T-cell (primary cell): Measurements from ENCODE around the gene TRPC4. TPM values are rescaled to one million over a fixed set of nuclear protein-coding genes. Genes with fewer than 3 reads are reported as not detected.
"Not testable (repeated sequence)": the region's sequence is repeated elsewhere in the genome, so short reads cannot be mapped to it uniquely, and the experiment has no call there.

Experiments used
- ATAC-seq, 4 experiments: fragments of 200-7000 bp in 3 of 4; fragments of 150-1000 bp in 1 of 4; cut with Tn5 transposase; replicated peaks in 1 of 4; 1 replicate in 3 of 4; 2 replicates in 1 of 4; pipeline ENCODE4 v1.10.0; 2021; ENCODE audit warnings: moderate library complexity in 3 of 4, mild to moderate bottlenecking in 2 of 4, moderate number of reproducible peaks in 1 of 4
- CTCF ChIA-PET, 2 donors: fragments of 300-600 bp; sonication (Branson Sonifier 250); formaldehyde crosslinking; loops; one replicate each; lab custom pipeline; 2022; ENCODE audit warnings: antibody characterized with exemption in 2 of 2; lab: Charles Lee
- POLR2A ChIA-PET, 2 donors: fragments of 300-600 bp; sonication (Branson Sonifier 250); formaldehyde crosslinking; loops; one replicate each; lab custom pipeline; 2022; ENCODE audit warnings: antibody characterized with exemption in 2 of 2; lab: Charles Lee
- DNase-seq, 35 experiments: peaks; one replicate each; pipeline versions ENCODE4 v3.0.0 to v3.0.0-alpha.2; 2013 to 2023
- H3K27ac ChIP-seq: one replicate; pipeline ENCODE4 v1.5.1; 2013; ENCODE audit warnings: low read length
- H3K27me3 ChIP-seq, 2 experiments: replicated peaks in 1 of 2; 1 replicate in 1 of 2; 2 replicates in 1 of 2; pipeline versions ENCODE4 v1.6.1 to v1.7.0; 2013; ENCODE audit warnings: low read length in 1 of 2, mixed read lengths in 1 of 2; ENCODE audit not compliant: control insufficient read depth in 2 of 2, insufficient read depth in 2 of 2; ENCODE audit errors: extremely low read depth in 1 of 2
- H3K36me3 ChIP-seq, 2 donors: 1 replicate in 1 of 2; 2 replicates in 1 of 2; pipeline versions ENCODE4 v1.6.1 to v1.7.0; 2013; ENCODE audit warnings: low read length in 1 of 2; ENCODE audit not compliant: control insufficient read depth in 2 of 2, insufficient read depth in 1 of 2; ENCODE audit errors: extremely low read depth in 1 of 2
- H3K4me1 ChIP-seq, 2 experiments: 1 replicate in 1 of 2; 2 replicates in 1 of 2; pipeline versions ENCODE4 v1.6.1 to v1.7.0; 2013; ENCODE audit warnings: low read length in 2 of 2, mixed read lengths in 1 of 2; ENCODE audit not compliant: insufficient read depth in 2 of 2, control insufficient read depth in 1 of 2; ENCODE audit errors: extremely low read depth in 1 of 2
- H3K4me3 ChIP-seq, 2 donors: 1 replicate in 1 of 2; 2 replicates in 1 of 2; pipeline versions ENCODE4 v1.5.1 to v1.7.0; 2013; ENCODE audit warnings: mild to moderate bottlenecking in 2 of 2, low read length in 1 of 2, moderate library complexity in 1 of 2; ENCODE audit not compliant: control insufficient read depth in 1 of 2; ENCODE audit errors: extremely low read depth in 1 of 2
- H3K9me3 ChIP-seq: 2 replicates; pipeline ENCODE4 v1.7.0; 2013
- H3K27ac Mint-ChIP-seq, 2 donors: one replicate each; pipeline ENCODE4 v1.8.0; 2020 to 2021; ENCODE audit warnings: mild to moderate bottlenecking in 2 of 2, mixed read lengths in 2 of 2
- H3K27me3 Mint-ChIP-seq, 2 donors: one replicate each; pipeline ENCODE4 v1.8.0; 2021 to 2022; ENCODE audit warnings: mixed read lengths in 2 of 2
- H3K36me3 Mint-ChIP-seq: one replicate; pipeline ENCODE4 v1.8.0; 2021; ENCODE audit warnings: mixed read lengths
- H3K4me1 Mint-ChIP-seq, 3 donors: one replicate each; pipeline ENCODE4 v1.8.0; 2020 to 2022; ENCODE audit warnings: mixed read lengths in 3 of 3, mild to moderate bottlenecking in 1 of 3
- H3K4me3 Mint-ChIP-seq, 3 donors: one replicate each; pipeline ENCODE4 v1.8.0; 2020 to 2022; ENCODE audit warnings: mild to moderate bottlenecking in 3 of 3, mixed read lengths in 3 of 3, moderate library complexity in 3 of 3
- H3K9me3 Mint-ChIP-seq, 3 donors: one replicate each; pipeline ENCODE4 v1.8.0; 2020 to 2022; ENCODE audit warnings: mixed read lengths in 3 of 3
- WGBS: methylation state at CpG from one replicate; pipeline ENCODE4 v1.1.5; 2013; ENCODE audit warnings: missing lambda C conversion rate; ENCODE audit not compliant: insufficient coverage; 5-methylcytosine and 5-hydroxymethylcytosine counted together
- total RNA-seq, 35 experiments: library from RNA in 6 of 35; stranded (reverse) in 6 of 35; fragments of 120-200 nt in 1 of 35; gene quantifications; one replicate each; pipeline versions ENCODE4 v1.2.1 to v1.2.4 and lab custom pipeline; 2013 to 2026

Gene TRPC4
- total RNA-seq, 5 donors from 2014 or later (not counting 1 experiment from before 2014, with no cell fraction given), result not detected

- H3K4me3 Mint-ChIP-seq, result no peak overlapping the region
- no peaks in the 10 kb centered on the region for H3K36me3 Mint-ChIP-seq
- no peak overlapping the region for H3K4me3 ChIP-seq
- H3K27ac Mint-ChIP-seq, result no peak overlapping the region
- H3K27ac ChIP-seq, result no peak overlapping the region
- H3K4me1 Mint-ChIP-seq, result no peaks in the 10 kb centered on the region
- no peak for ATAC-seq
- no peaks in the 10 kb centered on the region for H3K4me1 ChIP-seq
- WGBS, result no CpG with 5 or more reads among the region's 3 CpGs
- no peaks in the 10 kb centered on the region for H3K27me3 ChIP-seq
- H3K27me3 Mint-ChIP-seq, result no peaks in the 10 kb centered on the region
- ChIA-PET POLR2A (no interaction called here), CTCF (no interaction called here)
- no peaks in the 10 kb centered on the region for H3K36me3 ChIP-seq
- no peaks in the 10 kb centered on the region for H3K9me3 ChIP-seq
- H3K9me3 Mint-ChIP-seq, result peaks cover 5 to 7% (median 5%) of the 10 kb centered on the region in 3 donors
- DNase-seq, result no peak
These were observed 62.9 kb downstream of the TRPC4 start for GRCh38 chr13:37806666-37807065.

GRCh38 chr13:37797631-37798030, 71.9 kb downstream of the TRPC4 start:
- Mint-ChIP-seq H3K9me3 (peaks cover 0 to 3% (median 0%) of the 10 kb centered on the region in 3 donors), H3K36me3 (no peaks in the 10 kb centered on the region), H3K27me3 (no peaks in the 10 kb centered on the region), H3K27ac (no peak overlapping the region), H3K4me1 (no peaks in the 10 kb centered on the region), H3K4me3 (no peak overlapping the region)
- ATAC-seq (no peak), DNase-seq (no peak)
- WGBS, result no CpG with 5 or more reads among the region's 3 CpGs
- H3K4me1 ChIP-seq, result no peaks in the 10 kb centered on the region
- H3K36me3 ChIP-seq, result no peaks in the 10 kb centered on the region
- H3K9me3 ChIP-seq, result no peaks in the 10 kb centered on the region
- no peak overlapping the region for H3K27ac ChIP-seq
- H3K27me3 ChIP-seq, result no peaks in the 10 kb centered on the region
- H3K4me3 ChIP-seq, result no peak overlapping the region
- ChIA-PET CTCF (no interaction called here), POLR2A (no interaction called here)

DNA sequence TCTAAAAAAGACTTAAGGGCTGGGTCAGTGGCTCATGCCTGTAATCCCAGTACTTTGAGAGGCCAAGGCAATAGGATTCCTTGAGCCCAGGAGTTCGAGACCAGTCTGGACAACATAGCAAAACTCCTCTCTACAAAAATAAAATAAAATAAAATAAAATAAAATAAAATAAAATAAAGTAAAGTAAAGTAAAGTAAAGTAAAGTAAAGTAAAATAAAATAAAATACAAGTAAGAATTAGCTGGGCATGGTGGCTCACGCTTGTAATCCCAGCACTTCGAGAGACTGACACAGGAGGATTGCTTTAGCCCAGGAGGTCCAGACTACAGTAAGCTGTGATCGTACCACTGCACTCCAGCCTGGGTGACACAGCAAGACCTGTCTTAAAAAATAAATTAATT, 72.8 kb downstream of the TRPC4 start:
- H3K27ac ChIP-seq, H3K4me1 ChIP-seq, H3K27me3 Mint-ChIP-seq, H3K36me3 ChIP-seq, H3K4me3 ChIP-seq, POLR2A ChIA-PET, H3K4me3 Mint-ChIP-seq, H3K9me3 ChIP-seq, H3K27ac Mint-ChIP-seq, H3K36me3 Mint-ChIP-seq, H3K27me3 ChIP-seq, ATAC-seq, DNase-seq, H3K9me3 Mint-ChIP-seq, CTCF ChIA-PET, H3K4me1 Mint-ChIP-seq: not testable (repeated sequence)
- WGBS, result 100% methylated on average over 2 of the region's 4 CpGs

DNA sequence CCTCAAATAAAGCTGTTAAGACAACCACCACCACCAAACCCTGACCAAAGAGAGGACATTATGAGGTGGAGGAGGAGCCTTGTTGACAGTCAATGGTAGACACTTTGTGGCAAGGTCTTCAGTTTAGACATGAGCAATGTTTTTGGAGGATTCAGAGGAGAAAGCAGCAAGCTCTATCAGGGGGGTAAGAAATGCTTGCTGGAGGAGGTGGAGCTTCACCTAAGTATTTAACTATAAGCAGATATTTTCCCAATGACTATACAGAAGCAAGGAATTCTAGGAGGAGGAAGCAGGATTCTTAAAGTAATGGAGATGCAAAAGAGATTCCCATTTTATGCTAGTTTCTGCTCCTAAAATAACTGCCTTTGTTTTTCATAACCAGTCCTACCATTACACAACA, 74.2 kb downstream of the TRPC4 start:
- no peaks in the 10 kb centered on the region for H3K9me3 ChIP-seq
- ATAC-seq, result no peak
- H3K36me3 ChIP-seq, result no peaks in the 10 kb centered on the region
- Mint-ChIP-seq H3K4me3 (no peak overlapping the region), H3K27ac (no peak overlapping the region), H3K9me3 (peaks cover 0 to 4% (median 3%) of the 10 kb centered on the region in 3 donors), H3K36me3 (no peaks in the 10 kb centered on the region), H3K27me3 (no peaks in the 10 kb centered on the region), H3K4me1 (no peaks in the 10 kb centered on the region)
- no peak for DNase-seq
- POLR2A ChIA-PET, result no interaction called here
- no peak overlapping the region for H3K27ac ChIP-seq
- H3K4me3 ChIP-seq, result no peak overlapping the region
- CTCF ChIA-PET, result interaction anchor here in 1 of 2 donors (0.6 kb wide), 1 partner anchor 1365 kb away, joined by 7 read pairs; no protein-coding TSS in a partner anchor
- H3K27me3 ChIP-seq, result no peaks in the 10 kb centered on the region
- no peaks in the 10 kb centered on the region for H3K4me1 ChIP-seq

- H3K36me3 ChIP-seq, result no peaks in the 10 kb centered on the region
- no peak overlapping the region for H3K27ac ChIP-seq
- ATAC-seq (no peak), DNase-seq (no peak)
- no peaks in the 10 kb centered on the region for H3K4me1 ChIP-seq
- WGBS, result 95% methylated on average over 2 of the region's 2 CpGs
- H3K9me3 ChIP-seq, result no peaks in the 10 kb centered on the region
- no peaks in the 10 kb centered on the region for H3K27me3 ChIP-seq
- Mint-ChIP-seq H3K4me3 (no peak overlapping the region), H3K36me3 (no peaks in the 10 kb centered on the region), H3K27ac (no peak overlapping the region), H3K4me1 (no peaks in the 10 kb centered on the region), H3K9me3 (peaks cover 3 to 4% (median 3%) of the 10 kb centered on the region in 3 donors), H3K27me3 (no peaks in the 10 kb centered on the region)
- ChIA-PET CTCF (no interaction called here), POLR2A (no interaction called here)
- H3K4me3 ChIP-seq, result no peak overlapping the region
These were observed 77.9 kb downstream of the TRPC4 start for GRCh38 chr13:37791699-37792098.

DNA sequence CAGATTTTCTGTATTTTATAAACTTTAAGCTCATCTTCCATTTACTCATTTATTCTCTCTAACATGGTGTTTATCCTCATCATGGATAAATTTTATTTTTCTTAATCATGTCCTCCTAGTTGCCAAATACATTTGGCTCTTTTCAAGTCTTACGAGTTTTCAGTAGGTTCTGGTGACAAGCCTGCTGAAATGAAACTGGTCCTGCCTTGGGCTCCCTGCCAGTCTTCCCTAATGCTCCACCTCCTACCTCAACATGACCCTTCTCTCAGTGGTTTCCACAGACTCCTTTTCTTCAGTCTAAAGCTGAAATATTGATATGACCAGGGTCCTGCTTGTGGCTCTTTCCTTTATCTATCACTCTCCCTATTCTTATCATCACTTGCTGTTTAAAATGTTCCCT, 81.2 kb downstream of the TRPC4 start:
- H3K27me3 ChIP-seq, result no peaks in the 10 kb centered on the region
- Mint-ChIP-seq H3K27me3 (no peaks in the 10 kb centered on the region), H3K9me3 (peaks cover 3 to 4% (median 3%) of the 10 kb centered on the region in 3 donors), H3K27ac (no peak overlapping the region), H3K36me3 (no peaks in the 10 kb centered on the region), H3K4me1 (no peaks in the 10 kb centered on the region), H3K4me3 (no peak overlapping the region)
- ChIA-PET POLR2A (no interaction called here), CTCF (no interaction called here)
- ATAC-seq (no peak), DNase-seq (no peak)
- H3K9me3 ChIP-seq, result no peaks in the 10 kb centered on the region
- H3K4me1 ChIP-seq, result no peaks in the 10 kb centered on the region
- no peaks in the 10 kb centered on the region for H3K36me3 ChIP-seq
- H3K27ac ChIP-seq, result no peak overlapping the region
- H3K4me3 ChIP-seq, result no peak overlapping the region
- 70% methylated on average over 1 of the region's 1 CpG for WGBS

- Histone ChIP-seq H3K27me3 (no peaks in the 10 kb centered on the region), H3K4me3 (no peak overlapping the region), H3K36me3 (no peaks in the 10 kb centered on the region), H3K9me3 (no peaks in the 10 kb centered on the region), H3K27ac (no peak overlapping the region), H3K4me1 (no peaks in the 10 kb centered on the region)
- ChIA-PET POLR2A (no interaction called here), CTCF (interaction anchor here in 1 of 2 donors (0.5 kb wide), 2 partner anchors 13 to 21 kb away, joined by 4 to 10 read pairs; no protein-coding TSS in a partner anchor)
- no peak for ATAC-seq
- H3K4me3 Mint-ChIP-seq, result no peak overlapping the region
- no peak overlapping the region for H3K27ac Mint-ChIP-seq
- no peak for DNase-seq
- H3K36me3 Mint-ChIP-seq, result no peaks in the 10 kb centered on the region
- H3K9me3 Mint-ChIP-seq, result no peaks in the 10 kb centered on the region
- no peaks in the 10 kb centered on the region for H3K4me1 Mint-ChIP-seq
- no peaks in the 10 kb centered on the region for H3K27me3 Mint-ChIP-seq
These were observed 91.9 kb downstream of the TRPC4 start for GRCh38 chr13:37777676-37778075.
